HG02943 (cell line): ENCODE results near the gene KRT6B.
"Not testable (repeated sequence)": the region's sequence is repeated elsewhere in the genome, so short reads cannot be mapped to it uniquely, and the experiment has no call there.

Source experiments
- ATAC-seq: cut with Tn5 transposase; IDR thresholded peaks from one replicate; pipeline ENCODE4 v1.9.1; 2021; ENCODE audit warnings: mild to moderate bottlenecking, low read depth, moderate library complexity; ENCODE audit not compliant: unreplicated experiment

Gene KRT6B

GRCh38 chr12:52452101-52452500, at the start of gene KRT6B:
TSS of gene KRT6B (minus strand) at chr12:52452146. CDS start at chr12:52452078, 68 bp downstream.
- ATAC-seq = no peak

- ATAC-seq = no peak
Measured at GRCh38 chr12:52501490-52501889, 49.5 kb upstream of the KRT6B start.

GRCh38 chr12:52500574-52500973, 48.6 kb upstream of the KRT6B start:
- ATAC-seq = not testable (repeated sequence)

- ATAC-seq = no peak
Measured at GRCh38 chr12:52499806-52500560, 48.0 kb upstream of the KRT6B start.

GRCh38 chr12:52498946-52499345, 47.0 kb upstream of the KRT6B start:
- no peak for ATAC-seq

DNA sequence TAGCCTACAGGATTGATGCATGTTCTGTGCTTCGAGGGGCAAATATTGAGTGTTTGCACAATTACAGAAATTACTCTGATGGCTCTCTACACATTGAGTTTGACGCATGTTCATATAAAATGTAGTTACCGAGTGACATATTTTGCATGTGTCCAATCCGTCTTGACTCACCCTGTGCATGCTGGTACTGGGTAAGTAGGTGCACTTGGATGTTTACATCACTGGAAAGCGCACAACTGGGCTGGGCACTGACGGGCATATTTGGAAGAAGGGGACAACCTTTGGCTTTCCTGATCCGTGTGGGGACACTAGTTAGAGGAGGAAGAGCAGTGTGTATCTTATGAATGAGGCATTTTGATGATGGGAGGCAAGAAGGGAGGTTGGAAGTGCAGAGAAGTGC, 46.0 kb upstream of the KRT6B start:
- no peak for ATAC-seq

DNA sequence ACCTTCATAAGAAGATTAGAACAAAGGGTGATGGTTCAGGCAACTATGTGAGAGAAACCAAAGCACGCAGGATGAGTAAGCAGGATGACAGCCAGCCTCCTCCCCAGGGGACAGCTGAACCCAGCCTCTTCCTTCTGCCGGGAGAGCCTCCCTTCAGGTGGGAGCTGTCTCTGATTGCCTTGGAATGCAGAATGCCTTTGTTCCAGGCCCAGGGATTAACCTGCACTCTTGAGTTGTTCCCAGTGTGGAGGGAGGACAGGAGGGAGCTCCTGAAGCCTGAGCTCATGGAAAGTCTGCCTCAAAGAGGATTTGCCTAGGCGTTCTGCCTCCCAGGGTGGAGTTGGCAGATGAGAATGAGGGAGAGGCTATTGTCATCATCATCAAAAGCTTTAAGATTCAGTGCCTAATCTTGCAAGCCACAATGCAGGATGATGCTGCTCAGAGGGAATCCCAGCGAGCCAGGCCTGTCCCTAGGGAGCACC, 44.7 kb upstream of the KRT6B start:
- ATAC-seq = no peak

DNA sequence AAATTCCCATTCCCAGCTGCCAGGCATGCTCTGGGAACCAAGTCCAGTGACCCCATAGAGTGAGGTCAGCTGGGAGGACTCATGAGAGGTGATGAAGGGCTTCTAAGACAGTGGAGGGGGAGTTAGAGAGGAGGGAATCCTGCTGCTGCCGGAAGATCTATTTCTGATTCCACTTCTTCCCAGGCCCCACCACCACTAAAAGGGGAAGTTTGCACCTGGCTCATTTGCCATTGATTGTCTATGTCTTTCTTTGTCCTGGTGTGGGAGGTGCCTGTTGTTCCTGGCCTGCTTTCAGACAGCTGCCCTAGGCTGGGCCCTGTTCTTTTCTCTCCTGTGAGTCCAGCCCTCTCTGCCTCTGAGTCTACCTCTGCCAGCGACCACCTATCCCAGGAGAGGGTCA, 44.1 kb upstream of the KRT6B start:
- ATAC-seq = no peak

- ATAC-seq = no peak
Measured at GRCh38 chr12:52495389-52495788, 43.4 kb upstream of the KRT6B start.

- ATAC-seq = no peak
Measured at GRCh38 chr12:52494518-52494917, 42.6 kb upstream of the KRT6B start.

GRCh38 chr12:52494100-52494499, 42.2 kb upstream of the KRT6B start:
- no peak for ATAC-seq

DNA sequence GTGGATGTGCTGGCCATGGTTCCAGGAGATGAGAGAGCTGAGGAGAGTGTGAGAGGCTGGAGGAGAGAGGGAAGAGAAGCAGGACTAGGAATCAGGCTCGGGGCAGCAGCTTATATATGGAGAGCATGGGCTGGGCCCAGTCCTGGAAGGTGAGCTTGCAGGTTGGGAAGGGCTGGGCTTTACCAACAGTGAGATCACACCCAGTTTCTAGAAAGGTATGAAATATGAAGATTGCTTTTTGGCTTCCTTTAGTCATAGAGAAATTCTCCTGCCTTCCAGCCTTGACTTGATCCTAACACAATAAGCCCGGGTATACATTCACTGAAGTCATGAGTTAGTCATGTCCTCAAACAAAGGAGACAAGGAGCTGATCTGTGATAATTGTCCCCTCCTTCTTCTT, 41.2 kb upstream of the KRT6B start, which contains the start of gene KRT6A:
TSS of gene KRT6A (minus strand) at position 86 of the 400 bp plus-strand sequence. CDS start at position 17, 69 bp downstream.
- ATAC-seq = no peak

DNA sequence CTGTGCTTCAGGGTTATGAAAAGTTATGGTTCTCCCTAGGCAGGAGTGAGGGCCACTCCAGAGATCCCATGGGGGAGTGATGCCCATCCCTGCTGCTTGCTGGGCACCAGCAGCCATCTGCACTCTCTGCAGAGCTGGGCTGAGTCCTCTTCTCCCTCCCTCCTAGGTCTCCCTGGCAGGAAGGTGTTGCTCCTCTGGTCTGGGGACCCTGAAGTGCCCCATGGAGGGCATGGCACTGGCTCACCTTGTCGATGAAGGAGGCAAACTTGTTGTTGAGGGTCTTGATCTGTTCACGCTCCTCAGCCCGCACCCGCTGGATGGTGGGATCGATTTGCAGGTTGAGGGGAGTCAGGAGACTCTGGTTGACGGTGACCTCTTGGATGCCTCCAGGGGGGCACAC, 40.5 kb upstream of the KRT6B start:
- not testable (repeated sequence) for ATAC-seq

DNA sequence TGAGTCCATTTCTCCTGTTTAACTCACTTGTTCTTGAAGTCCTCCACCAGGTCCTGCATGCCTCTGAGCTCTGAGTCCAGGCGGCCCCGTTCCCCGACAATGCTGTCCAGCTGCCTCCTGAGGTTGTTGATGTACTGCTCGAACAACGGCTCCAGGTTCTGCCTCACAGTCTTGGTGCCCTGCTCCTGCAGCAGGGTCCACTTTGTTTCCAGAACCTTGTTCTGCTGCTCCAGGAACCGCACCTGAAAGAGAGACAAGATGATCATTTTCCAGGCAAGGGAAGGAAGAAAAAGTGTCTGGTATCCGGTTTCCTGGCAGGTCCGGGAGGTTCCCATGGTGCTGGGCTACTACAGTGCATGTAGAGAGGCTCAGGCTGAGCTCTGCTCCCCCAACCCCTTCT, 39.5 kb upstream of the KRT6B start:
- ATAC-seq = not testable (repeated sequence)

GRCh38 chr12:52488736-52489135, 36.8 kb upstream of the KRT6B start:
- no peak for ATAC-seq

DNA sequence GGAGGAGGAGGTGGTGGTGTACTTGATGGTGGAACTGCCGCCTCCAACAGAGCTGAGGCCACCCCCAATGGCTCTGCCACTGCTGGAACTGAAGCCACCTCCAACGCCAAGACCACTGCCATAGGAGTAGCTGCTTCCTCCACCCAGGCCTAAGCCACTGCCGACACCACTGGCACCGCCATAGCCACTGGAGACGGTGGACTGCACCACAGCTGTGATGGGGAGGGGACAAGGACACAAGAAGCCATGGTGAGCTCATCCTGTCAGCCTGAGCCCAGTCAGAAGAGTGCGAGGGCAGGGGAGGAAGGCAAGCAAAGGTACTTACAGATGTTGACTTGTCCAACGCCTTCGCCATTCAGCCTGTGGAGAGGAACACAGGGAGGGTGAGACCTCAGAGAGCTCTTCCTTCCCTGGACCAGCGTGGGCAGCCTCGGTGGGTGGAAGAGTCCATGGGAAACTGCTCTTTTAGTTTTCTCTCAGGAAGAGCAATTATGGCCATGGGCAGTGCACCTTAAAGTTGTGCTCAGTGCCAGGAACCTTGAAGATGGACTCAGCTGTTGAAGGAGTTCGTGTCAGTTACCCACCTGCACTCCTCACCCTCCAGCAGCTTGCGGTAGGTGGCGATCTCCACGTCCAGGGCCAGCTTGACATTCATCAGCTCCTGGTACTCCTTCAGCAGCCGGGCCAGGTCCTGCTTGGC, 35.9 kb upstream of the KRT6B start:
- not testable (repeated sequence) for ATAC-seq

DNA sequence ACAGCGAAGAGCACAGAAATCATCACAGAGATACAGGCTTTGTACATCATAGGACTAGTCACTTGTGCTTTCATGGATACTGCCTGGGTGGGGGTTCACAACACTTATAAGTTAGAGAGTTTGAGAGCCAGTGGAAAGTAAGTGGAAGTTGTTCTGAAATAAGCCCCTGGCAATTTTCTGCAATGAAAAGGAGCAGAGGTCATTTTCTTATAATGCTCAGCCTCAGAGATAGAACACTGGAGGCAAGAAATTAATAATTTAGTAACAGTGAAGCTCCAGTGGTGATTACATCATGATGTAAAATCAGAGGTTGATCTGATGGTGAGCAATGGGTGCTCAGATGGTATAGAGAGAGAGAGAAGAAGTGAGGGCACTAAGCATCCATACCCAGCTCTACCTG, 35.3 kb upstream of the KRT6B start:
- ATAC-seq = no peak

DNA sequence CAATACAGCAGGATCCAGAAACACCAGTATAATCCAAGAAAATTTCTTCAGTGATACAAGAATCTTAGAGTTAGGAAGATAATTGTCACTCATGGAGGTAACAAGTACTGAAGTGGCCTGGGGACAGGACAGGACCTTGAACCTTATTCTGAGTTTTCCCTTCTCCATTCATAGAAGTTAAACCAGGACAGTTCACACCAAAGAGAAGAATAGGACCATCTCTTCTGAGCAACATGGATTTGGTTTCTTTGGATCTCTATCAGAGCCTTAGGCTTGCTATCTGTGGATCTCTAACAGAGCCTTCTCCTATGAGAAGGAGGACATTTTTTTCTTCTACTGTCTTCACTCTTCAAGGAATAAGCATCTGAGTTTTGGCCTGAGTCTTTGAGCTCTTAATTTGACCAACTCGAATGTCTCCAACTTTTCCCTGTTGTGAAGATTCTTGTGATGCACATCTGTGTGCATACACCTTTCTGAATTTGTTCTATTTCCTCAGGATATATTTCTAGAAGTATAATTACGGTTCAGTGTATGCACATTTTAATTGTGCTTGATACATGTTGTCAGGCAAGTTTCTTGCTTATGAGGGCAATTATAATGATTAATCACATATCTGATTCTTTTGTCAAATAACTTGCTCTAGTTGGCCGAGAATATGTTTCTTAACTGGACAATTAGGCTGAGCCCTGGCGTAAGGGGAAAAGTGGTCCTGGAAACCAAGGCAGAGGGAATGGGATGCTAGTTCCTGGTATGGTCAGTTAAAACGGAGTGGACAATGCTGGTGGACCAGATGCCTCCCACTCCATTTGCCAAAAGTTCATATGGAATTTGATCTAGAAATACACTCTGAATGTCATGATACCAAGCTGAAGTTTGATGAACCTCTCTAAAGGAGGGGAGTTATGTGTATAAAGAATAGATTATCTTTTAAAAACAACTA, 34.5 kb upstream of the KRT6B start:
- no peak for ATAC-seq

DNA sequence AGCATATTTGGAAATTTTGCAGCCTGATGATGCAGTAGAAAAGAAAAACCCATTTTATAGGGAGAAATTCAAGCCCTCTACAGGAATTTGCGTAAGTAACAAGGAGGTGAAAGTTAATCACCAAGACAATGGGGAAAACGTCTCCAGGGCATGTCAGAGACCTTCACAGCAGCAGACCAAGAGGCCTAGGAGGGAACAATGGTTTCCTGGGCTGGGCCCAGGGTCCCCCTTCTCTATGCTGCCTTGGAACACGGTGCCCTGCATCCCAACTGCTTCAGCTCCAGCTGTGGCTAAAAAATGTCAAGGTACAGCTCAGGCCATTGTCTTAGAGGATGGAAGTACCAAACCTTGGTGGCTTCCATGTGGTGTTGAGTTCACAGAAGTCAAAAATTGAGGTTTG, 28.1 kb upstream of the KRT6B start:
- no peak for ATAC-seq

DNA sequence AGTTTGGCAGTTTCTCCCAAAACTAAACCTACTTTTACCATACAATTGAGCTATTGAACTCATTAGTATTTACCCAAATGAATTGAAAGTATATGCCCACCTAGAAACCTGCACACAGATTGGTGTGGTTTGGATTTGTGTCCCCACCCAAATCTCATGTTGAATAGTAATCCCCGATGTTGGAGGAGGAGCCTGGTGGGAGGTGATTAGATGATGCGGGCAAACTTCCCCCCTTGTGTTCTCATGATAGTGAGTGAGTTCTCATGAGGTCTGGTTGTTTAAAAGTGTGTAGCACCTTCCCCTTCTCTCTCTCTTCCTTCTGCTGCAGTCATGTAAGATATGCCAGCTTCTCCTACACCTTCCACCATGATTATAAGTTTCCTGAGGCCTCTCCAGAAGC, 25.7 kb upstream of the KRT6B start:
- no peak for ATAC-seq

- no peak for ATAC-seq
Measured at GRCh38 chr12:52474212-52474611, 22.3 kb upstream of the KRT6B start.
